ENCODE results near the gene PTPRT.

The PTPRT gene

DNA sequence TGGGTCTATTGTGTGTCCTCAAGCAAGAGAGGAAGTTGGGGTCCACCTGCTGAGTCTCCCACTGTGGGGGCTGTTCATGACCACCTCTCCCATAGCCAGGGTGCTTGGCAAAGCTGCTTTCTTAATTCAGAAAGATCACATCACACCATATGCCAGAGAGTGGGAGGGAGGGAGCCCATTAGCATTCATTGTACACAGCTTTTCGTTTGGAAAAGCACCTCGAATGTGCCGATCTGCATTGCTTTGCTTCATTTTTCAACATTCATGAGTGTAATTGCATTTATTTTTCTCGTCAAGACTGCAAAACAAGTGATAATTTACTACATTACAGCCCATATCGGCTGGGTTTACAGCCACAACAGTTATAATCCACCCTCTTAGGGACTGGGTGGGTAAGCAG, 327.3 kb downstream of the PTPRT start:
- no peak overlapping the region for H3K27ac ChIP-seq
- DNase-seq (ENCODE audit: low spot score), result no peak
- TF ChIP-seq, protein P1, sequence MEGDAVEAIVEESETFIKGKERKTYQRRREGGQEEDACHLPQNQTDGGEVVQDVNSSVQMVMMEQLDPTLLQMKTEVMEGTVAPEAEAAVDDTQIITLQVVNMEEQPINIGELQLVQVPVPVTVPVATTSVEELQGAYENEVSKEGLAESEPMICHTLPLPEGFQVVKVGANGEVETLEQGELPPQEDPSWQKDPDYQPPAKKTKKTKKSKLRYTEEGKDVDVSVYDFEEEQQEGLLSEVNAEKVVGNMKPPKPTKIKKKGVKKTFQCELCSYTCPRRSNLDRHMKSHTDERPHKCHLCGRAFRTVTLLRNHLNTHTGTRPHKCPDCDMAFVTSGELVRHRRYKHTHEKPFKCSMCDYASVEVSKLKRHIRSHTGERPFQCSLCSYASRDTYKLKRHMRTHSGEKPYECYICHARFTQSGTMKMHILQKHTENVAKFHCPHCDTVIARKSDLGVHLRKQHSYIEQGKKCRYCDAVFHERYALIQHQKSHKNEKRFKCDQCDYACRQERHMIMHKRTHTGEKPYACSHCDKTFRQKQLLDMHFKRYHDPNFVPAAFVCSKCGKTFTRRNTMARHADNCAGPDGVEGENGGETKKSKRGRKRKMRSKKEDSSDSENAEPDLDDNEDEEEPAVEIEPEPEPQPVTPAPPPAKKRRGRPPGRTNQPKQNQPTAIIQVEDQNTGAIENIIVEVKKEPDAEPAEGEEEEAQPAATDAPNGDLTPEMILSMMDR (conservative IDR thresholded peaks at IDR 0.05; ENCODE audit: low read depth), result no peak
- CTCF ChIA-PET, result no interaction called here
- POLR2A ChIA-PET (ENCODE audit: low non-redundant PET), result no interaction called here

DNA sequence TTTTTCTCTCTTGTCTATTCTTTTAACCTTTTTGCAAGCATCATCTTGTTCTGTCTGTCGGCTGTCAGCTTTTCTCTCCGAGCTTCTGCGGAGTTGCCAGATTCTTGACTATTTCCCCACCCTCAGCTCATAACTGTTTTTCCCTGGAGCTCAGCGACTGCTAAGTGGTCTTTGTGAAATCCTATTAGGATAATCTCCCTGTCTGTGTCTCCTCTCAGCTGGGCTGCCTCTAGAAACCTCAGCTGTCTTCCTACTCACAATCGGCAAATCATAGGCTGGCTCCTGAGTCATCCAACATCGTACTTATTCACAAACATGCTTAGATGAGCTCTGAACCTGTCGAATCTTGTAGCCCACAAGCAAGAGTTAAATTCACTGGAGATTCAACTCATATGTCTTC, 332.3 kb downstream of the PTPRT start:
- TF ChIP-seq, protein P1 (conservative IDR thresholded peaks at IDR 0.05; ENCODE audit: low read depth), result no peak
- DNase-seq (ENCODE audit: low spot score), result no peak
- ChIA-PET POLR2A (ENCODE audit: low non-redundant PET) (no interaction called here), CTCF (interaction anchor here (0.5 to 0.6 kb wide), 2 partner anchors 17 to 352 kb away, joined by 4 read pairs; no protein-coding TSS in a partner anchor)
- H3K27ac ChIP-seq, result no peak overlapping the region

DNA sequence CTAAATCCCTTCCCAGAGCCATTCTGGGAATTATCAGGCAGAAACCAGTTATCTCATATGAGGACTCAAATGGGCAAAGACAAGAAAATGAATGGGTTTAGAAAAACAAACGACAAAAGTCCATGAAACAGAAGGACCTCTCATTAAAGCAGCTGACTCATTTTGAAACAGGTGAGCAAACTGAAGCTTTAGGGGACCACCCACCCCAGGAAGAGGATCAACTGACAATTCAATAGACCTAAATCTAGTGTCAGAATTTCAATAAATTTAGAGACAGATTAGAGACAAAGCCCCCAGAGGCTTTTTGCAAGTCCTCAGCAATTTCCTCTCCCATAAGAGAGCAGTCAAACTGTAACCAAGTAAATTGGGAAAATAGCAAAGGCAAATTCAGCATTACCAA, 333.8 kb downstream of the PTPRT start:
- H3K27ac ChIP-seq, result no peak overlapping the region
- POLR2A ChIA-PET (ENCODE audit: low non-redundant PET), result no interaction called here
- TF ChIP-seq, protein P1 (conservative IDR thresholded peaks at IDR 0.05; ENCODE audit: low read depth), result no peak
- no peak for DNase-seq (ENCODE audit: low spot score)
- CTCF ChIA-PET, result no interaction called here

DNA sequence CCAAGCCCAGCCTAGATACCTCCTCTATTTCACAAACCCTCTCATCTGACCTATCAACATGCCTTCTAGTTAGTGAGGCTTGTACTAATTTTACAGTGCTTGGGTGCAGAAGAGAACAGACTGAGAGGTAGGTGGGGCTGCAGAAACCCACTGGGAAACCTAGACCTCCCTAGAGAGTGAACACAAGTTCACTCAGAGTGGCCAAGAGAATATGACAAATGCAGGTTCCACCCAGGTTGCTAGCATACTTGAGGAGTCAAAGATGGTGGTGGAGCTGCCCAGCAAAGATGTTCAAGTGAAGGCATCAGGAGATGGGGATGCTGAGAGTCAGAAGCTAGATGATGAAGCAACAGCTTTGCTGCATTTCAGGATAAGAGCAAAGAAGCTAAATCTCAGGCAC, 337.0 kb downstream of the PTPRT start:
- H3K27ac ChIP-seq, result no peak overlapping the region
- ChIA-PET CTCF (interaction anchor here (0.6 to 0.7 kb wide), 2 partner anchors 45 to 373 kb away, joined by 3 read pairs; no protein-coding TSS in a partner anchor), POLR2A (ENCODE audit: low non-redundant PET) (no interaction called here)
- DNase-seq (ENCODE audit: low spot score), result no peak
- TF ChIP-seq, protein P1 (conservative IDR thresholded peaks at IDR 0.05; ENCODE audit: low read depth), result no peak

DNA sequence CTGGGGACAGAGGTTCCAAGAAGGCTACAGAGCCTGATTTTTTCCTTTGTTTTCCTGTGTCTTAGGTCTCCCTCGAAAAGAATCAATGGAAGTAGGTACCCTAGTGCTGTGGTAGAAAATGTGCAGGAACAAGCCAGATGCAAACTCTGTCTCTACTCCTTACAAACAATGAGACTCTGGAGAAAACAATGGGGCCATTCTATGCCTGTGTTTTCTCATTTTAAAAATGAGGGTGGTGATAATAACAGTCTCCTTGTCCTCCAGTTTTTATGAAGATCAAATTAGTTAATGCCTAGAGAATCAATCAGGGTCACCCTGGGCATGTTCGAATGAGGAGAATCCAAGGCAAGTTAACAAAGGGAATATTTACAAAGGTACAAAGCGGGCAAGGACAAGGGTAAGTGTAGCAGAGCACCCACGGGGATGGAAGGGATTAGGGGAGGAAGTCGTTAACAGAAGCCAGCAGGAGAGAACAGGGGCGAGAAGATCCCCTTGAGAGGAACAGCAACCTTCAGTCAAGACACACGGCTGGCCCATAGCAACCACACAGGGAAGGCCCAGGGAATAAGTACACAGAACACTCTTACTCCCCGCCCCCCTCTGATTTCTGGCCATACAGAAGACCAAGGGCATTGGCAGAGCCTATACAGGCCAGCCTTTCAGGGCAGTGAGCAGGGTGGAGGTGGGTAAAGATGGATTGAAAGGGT, 342.8 kb downstream of the PTPRT start:
- CTCF ChIA-PET, result no interaction called here
- TF ChIP-seq, protein P1 (conservative IDR thresholded peaks at IDR 0.05; ENCODE audit: low read depth), result no peak
- H3K27ac ChIP-seq, result no peak overlapping the region
- POLR2A ChIA-PET (ENCODE audit: low non-redundant PET), result no interaction called here
- DNase-seq (ENCODE audit: low spot score), result no peak

DNA sequence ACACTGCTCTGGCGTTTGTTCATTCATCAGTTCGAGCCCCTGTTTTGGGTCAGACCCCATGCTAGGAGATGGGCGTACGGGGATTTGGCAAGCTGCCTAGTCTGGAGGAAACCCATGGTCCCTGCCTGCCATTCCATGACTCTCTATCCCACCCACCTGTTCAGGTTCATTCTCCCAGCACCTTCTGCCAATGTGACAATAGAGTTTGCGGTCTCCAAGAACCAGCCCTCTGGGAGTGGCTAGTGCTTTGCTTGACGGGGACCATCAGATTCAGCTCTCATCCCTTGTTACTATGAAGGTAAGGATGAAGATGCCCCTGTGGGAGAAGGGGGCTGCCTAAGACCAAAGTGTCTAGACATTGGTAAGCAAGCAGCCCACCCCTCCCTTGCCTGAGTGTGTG, 345.0 kb downstream of the PTPRT start:
- POLR2A ChIA-PET (ENCODE audit: low non-redundant PET), result no interaction called here
- CTCF ChIA-PET, result no interaction called here
- no peak overlapping the region for H3K27ac ChIP-seq
- TF ChIP-seq, protein P1 (conservative IDR thresholded peaks at IDR 0.05; ENCODE audit: low read depth), result no peak
- no peak for DNase-seq (ENCODE audit: low spot score)

Measured in RWPE1 (cell line).